Right lobe of liver (tissue), 4 donors: Measurements from ENCODE around the gene ABCC5.

Source experiments
- POLR2A ChIP-seq: fragments of 450-650 bp; IDR thresholded peaks from one replicate; pipeline ENCODE4 v1.6.1; 2017; ENCODE audit warnings: antibody characterized with exemption, mild to moderate bottlenecking
- TF ChIP-seq, protein P1 (sequence below), 4 donors: fragments of 200-600 bp in 3 of 4; fragments of 450-650 bp in 1 of 4; IDR thresholded peaks; one replicate each; pipeline versions ENCODE4 v1.5.1 to v1.8.0; 2016 to 2022; ENCODE audit warnings: antibody characterized with exemption in 4 of 4, mild to moderate bottlenecking in 2 of 4
- donor health status: DM: no; HTN: no; CAD: no.
- donor health status: DM: no; HTN: no; CAD: no.
- donor health status: DM: no; HTN: yes; CAD: no.

DNA sequence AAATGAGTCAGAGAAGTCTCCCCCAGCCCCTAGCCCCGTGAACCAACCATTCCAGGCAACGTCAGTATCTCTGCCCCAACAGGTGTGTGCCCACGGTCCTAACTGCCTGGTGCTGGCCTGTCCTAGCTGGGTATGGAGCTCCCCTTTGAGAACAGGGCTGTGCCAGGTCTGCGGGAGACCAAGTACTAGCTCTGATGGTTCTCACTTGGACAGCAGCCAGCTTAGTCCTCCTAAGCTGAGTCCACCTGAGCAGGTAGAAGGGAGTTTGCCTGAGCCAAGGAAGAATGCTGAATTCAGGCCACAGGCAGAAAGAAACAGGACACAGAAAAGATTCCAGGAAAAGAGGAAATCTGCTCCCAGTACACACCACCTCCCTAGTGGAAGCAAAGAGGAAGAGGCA lies 99.9 kb downstream of the ABCC5 start:
- TF ChIP-seq, protein P1, sequence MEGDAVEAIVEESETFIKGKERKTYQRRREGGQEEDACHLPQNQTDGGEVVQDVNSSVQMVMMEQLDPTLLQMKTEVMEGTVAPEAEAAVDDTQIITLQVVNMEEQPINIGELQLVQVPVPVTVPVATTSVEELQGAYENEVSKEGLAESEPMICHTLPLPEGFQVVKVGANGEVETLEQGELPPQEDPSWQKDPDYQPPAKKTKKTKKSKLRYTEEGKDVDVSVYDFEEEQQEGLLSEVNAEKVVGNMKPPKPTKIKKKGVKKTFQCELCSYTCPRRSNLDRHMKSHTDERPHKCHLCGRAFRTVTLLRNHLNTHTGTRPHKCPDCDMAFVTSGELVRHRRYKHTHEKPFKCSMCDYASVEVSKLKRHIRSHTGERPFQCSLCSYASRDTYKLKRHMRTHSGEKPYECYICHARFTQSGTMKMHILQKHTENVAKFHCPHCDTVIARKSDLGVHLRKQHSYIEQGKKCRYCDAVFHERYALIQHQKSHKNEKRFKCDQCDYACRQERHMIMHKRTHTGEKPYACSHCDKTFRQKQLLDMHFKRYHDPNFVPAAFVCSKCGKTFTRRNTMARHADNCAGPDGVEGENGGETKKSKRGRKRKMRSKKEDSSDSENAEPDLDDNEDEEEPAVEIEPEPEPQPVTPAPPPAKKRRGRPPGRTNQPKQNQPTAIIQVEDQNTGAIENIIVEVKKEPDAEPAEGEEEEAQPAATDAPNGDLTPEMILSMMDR (IDR thresholded peaks at IDR 0.05) = no peak
- no peak for TF ChIP-seq POLR2A
